Liver (tissue), 9 donors: ENCODE measurements around the gene TUNAR. TPM values are rescaled to one million over a fixed set of nuclear protein-coding genes. Genes with fewer than 3 reads are reported as not detected.

ENCODE experiments used
- DNase-seq: peaks from one replicate; pipeline ENCODE4 v3.0.0-alpha.2; 2017; ENCODE audit warnings: low spot score
- H3K27ac ChIP-seq, 2 donors: one replicate each; pipeline ENCODE4 v1.7.0; 2013; ENCODE audit warnings: inconsistent platforms in 2 of 2, low read length in 2 of 2, control low read depth in 1 of 2, low read depth in 1 of 2, mild to moderate bottlenecking in 1 of 2
- H3K27me3 ChIP-seq, 4 donors: one replicate each; pipeline versions ENCODE4 v1.6.1 to v1.7.0; 2013; ENCODE audit warnings: low read length in 3 of 4, inconsistent platforms in 1 of 4, mild to moderate bottlenecking in 1 of 4, moderate library complexity in 1 of 4; ENCODE audit not compliant: control insufficient read depth in 4 of 4, insufficient read depth in 4 of 4
- H3K36me3 ChIP-seq, 4 donors: one replicate each; pipeline versions ENCODE4 v1.6.1 to v1.7.0; 2013; ENCODE audit warnings: low read length in 3 of 4, mild to moderate bottlenecking in 3 of 4, low read depth in 1 of 4, moderate library complexity in 1 of 4; ENCODE audit not compliant: control insufficient read depth in 4 of 4, insufficient read depth in 3 of 4
- H3K4me1 ChIP-seq, 4 donors: one replicate each; pipeline versions ENCODE4 v1.6.1 to v1.7.0; 2013; ENCODE audit warnings: low read length in 3 of 4, mild to moderate bottlenecking in 3 of 4, moderate library complexity in 1 of 4; ENCODE audit not compliant: control insufficient read depth in 4 of 4, insufficient read depth in 4 of 4
- H3K4me3 ChIP-seq, 3 donors: one replicate each; pipeline versions ENCODE4 v1.6.1 to v1.7.0; 2013; ENCODE audit warnings: low read length in 3 of 3, control low read depth in 1 of 3, low read depth in 1 of 3, mild to moderate bottlenecking in 1 of 3
- H3K9ac ChIP-seq, 2 donors: one replicate each; pipeline ENCODE4 v1.7.0; 2013; ENCODE audit warnings: low read length in 2 of 2, mild to moderate bottlenecking in 2 of 2, moderate library complexity in 2 of 2, control low read depth in 1 of 2, low read depth in 1 of 2
- H3K9me3 ChIP-seq, 4 donors: one replicate each; pipeline versions ENCODE4 v1.6.1 to v1.7.0; 2013; ENCODE audit warnings: low read length in 3 of 4; ENCODE audit not compliant: control insufficient read depth in 4 of 4
- EGR1 ChIP-seq, 2 donors: IDR thresholded peaks; 2 replicates each; pipeline ENCODE4 v1.6.1; 2016 to 2018; ENCODE audit warnings: antibody characterized with exemption in 2 of 2, low read depth in 2 of 2
- FOXA1 ChIP-seq: IDR thresholded peaks from 2 replicates; pipeline ENCODE4 v1.6.1; 2016; ENCODE audit warnings: antibody characterized with exemption
- FOXA2 ChIP-seq: IDR thresholded peaks from 2 replicates; pipeline ENCODE4 v1.6.1; 2016; ENCODE audit warnings: antibody characterized with exemption
- GABPA ChIP-seq, 2 donors: IDR thresholded peaks in 1 of 2; conservative IDR thresholded peaks in 1 of 2; 2 replicates each; pipeline ENCODE4 v1.6.1; 2016; ENCODE audit warnings: antibody characterized with exemption in 2 of 2, mild to moderate bottlenecking in 1 of 2, moderate library complexity in 1 of 2
- HNF4A ChIP-seq, 2 donors: conservative IDR thresholded peaks; 2 replicates each; pipeline ENCODE4 v1.6.1; 2016; ENCODE audit warnings: antibody characterized with exemption in 2 of 2, mild to moderate bottlenecking in 2 of 2
- HNF4G ChIP-seq: IDR thresholded peaks from 2 replicates; pipeline ENCODE4 v1.6.1; 2016; ENCODE audit warnings: antibody characterized with exemption
- NR2F2 ChIP-seq: IDR thresholded peaks from 2 replicates; pipeline ENCODE4 v1.6.1; 2016; ENCODE audit warnings: antibody characterized with exemption
- RAD21 ChIP-seq, 2 donors: IDR thresholded peaks; 2 replicates each; pipeline ENCODE4 v1.6.1; 2016; ENCODE audit warnings: antibody characterized with exemption in 2 of 2, mild to moderate bottlenecking in 2 of 2
- RXRA ChIP-seq, 2 donors: IDR thresholded peaks; 2 replicates each; pipeline ENCODE4 v1.6.1; 2017 to 2018; ENCODE audit warnings: antibody characterized with exemption in 2 of 2, mild to moderate bottlenecking in 1 of 2
- TAF1 ChIP-seq: conservative IDR thresholded peaks from 2 replicates; pipeline ENCODE4 v1.6.1; 2016; ENCODE audit warnings: antibody characterized with exemption, mild to moderate bottlenecking
- YY1 ChIP-seq: IDR thresholded peaks from 2 replicates; pipeline ENCODE4 v1.6.1; 2016; ENCODE audit warnings: antibody characterized with exemption, mild to moderate bottlenecking
- WGBS: extraction: QIAGEN DNeasy Blood & Tissue Kit; methylation state at CpG from one replicate; pipeline ENCODE4 v1.1.7; 2013; 5-methylcytosine and 5-hydroxymethylcytosine counted together
- polyA plus RNA-seq, 2 donors: library from polyadenylated mRNA; stranded (reverse) in 1 of 2; unstranded in 1 of 2; fragments of 200-250 nt in 1 of 2; fragments of >200 nt in 1 of 2; fragmentation: Nextera tagmentation in 1 of 2; extraction: Ambion mirVana in 1 of 2; gene quantifications; one replicate each; pipeline versions ENCODE4 v1.2.1 to v1.2.3, GENCODE V29; 2013 to 2015
- total RNA-seq, 2 donors: library from RNA; depleted of rRNA; stranded (reverse); fragments of >200 nt; gene quantifications; one replicate each; pipeline ENCODE4 v1.2.3, GENCODE V29; 2014
- TF ChIP-seq, protein P1 (sequence below): IDR thresholded peaks from 2 replicates; pipeline ENCODE4 v1.6.1; 2016; ENCODE audit warnings: antibody characterized with exemption, mild to moderate bottlenecking
- TF ChIP-seq, protein P2 (sequence below): IDR thresholded peaks from 2 replicates; pipeline ENCODE4 v1.6.1; 2016; ENCODE audit warnings: antibody characterized with exemption
- TF ChIP-seq, protein P3 (sequence below): IDR thresholded peaks from 2 replicates; pipeline ENCODE4 v1.6.1; 2016; ENCODE audit warnings: antibody characterized with exemption
- donor health status: healthy.
- donor health status: healthy.
- donor health status: healthy.
- donor health status: healthy.
- donor health status: healthy.

Gene TUNAR
- total and polyA plus RNA-seq, 4 donors, result 0.14 TPM; not detected in 3

DNA sequence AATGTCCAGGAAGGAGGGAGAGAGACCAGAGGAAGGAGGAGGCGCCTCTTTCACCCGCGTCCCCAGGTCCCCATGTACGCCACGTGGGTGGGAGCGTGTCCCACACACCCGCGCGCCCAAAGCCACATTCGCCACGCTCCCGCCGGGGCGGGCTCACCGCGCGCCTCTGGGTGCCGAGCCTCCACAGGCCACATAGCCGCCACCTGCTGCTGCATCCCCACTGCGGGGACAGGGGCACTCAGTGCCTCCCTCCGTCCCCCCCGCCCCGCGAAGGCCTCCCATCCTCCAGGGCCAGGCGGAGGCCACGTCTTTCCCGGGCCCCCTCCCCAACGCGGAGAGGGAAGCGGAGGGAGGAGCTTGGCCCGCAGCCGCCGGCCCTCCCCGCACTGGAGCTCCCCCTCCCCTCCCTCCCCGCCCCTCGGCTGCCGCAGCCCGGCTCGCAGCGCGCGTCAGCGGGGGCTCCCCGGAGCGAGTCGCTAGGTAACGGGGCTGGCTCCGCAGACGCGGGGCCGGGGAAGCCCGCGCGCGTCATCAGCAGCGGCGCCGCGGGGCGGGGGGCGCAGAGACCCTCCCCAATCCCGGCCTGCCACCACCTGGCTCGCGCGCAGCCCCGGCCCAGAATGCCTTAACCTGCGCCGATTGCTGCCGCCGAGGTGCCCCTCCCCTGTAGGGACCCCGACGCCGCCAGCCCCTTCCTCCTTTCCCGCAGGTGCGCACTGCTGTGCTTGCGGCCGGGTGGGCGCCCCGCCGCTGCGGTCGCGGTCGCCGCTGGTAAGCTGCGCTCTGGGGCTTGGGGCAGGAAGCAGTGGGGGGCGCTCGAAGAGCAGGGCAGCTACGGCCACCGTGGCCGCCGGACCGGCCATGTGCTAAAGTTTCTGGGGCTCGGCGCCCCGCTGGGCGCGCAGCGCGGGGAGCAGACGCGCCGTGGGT, 536 bp upstream of the TUNAR start:
- WGBS, result 3% methylated on average over 103 of the region's 103 CpGs
- Histone ChIP-seq H3K9ac (no peak overlapping the region), H3K36me3 (no peaks in the 10 kb centered on the region), H3K27me3 (peaks cover 0 to 7% (median 2%) of the 10 kb centered on the region in 4 donors), H3K4me1 (peaks cover 0 to 9% (median 6%) of the 10 kb centered on the region in 4 donors), H3K9me3 (no peaks in the 10 kb centered on the region), H3K4me3 (no peak overlapping the region), H3K27ac (no peak overlapping the region)
- DNase-seq, result no peak
- TF ChIP-seq HNF4A (conservative IDR thresholded peaks at IDR 0.05), result no peak
- no peak for TF ChIP-seq HNF4G
- TF ChIP-seq EGR1 (IDR thresholded peaks at IDR 0.05; ENCODE audit: low read depth in 2 of 2), result no peak
- TF ChIP-seq TAF1, result no peak
- no peak for TF ChIP-seq GABPA (IDR thresholded peaks at IDR 0.05 in 1 of 2, conservative IDR thresholded peaks at IDR 0.05 in 1 of 2)
- TF ChIP-seq, protein P1, sequence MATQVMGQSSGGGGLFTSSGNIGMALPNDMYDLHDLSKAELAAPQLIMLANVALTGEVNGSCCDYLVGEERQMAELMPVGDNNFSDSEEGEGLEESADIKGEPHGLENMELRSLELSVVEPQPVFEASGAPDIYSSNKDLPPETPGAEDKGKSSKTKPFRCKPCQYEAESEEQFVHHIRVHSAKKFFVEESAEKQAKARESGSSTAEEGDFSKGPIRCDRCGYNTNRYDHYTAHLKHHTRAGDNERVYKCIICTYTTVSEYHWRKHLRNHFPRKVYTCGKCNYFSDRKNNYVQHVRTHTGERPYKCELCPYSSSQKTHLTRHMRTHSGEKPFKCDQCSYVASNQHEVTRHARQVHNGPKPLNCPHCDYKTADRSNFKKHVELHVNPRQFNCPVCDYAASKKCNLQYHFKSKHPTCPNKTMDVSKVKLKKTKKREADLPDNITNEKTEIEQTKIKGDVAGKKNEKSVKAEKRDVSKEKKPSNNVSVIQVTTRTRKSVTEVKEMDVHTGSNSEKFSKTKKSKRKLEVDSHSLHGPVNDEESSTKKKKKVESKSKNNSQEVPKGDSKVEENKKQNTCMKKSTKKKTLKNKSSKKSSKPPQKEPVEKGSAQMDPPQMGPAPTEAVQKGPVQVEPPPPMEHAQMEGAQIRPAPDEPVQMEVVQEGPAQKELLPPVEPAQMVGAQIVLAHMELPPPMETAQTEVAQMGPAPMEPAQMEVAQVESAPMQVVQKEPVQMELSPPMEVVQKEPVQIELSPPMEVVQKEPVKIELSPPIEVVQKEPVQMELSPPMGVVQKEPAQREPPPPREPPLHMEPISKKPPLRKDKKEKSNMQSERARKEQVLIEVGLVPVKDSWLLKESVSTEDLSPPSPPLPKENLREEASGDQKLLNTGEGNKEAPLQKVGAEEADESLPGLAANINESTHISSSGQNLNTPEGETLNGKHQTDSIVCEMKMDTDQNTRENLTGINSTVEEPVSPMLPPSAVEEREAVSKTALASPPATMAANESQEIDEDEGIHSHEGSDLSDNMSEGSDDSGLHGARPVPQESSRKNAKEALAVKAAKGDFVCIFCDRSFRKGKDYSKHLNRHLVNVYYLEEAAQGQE, result no peak
- no peak for TF ChIP-seq NR2F2
- TF ChIP-seq, protein P2, sequence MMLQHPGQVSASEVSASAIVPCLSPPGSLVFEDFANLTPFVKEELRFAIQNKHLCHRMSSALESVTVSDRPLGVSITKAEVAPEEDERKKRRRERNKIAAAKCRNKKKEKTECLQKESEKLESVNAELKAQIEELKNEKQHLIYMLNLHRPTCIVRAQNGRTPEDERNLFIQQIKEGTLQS, result no peak
- TF ChIP-seq FOXA2, result no peak
- TF ChIP-seq YY1, result no peak
- no peak for TF ChIP-seq FOXA1
- TF ChIP-seq RXRA (IDR thresholded peaks at IDR 0.05), result no peak
- TF ChIP-seq, protein P3, sequence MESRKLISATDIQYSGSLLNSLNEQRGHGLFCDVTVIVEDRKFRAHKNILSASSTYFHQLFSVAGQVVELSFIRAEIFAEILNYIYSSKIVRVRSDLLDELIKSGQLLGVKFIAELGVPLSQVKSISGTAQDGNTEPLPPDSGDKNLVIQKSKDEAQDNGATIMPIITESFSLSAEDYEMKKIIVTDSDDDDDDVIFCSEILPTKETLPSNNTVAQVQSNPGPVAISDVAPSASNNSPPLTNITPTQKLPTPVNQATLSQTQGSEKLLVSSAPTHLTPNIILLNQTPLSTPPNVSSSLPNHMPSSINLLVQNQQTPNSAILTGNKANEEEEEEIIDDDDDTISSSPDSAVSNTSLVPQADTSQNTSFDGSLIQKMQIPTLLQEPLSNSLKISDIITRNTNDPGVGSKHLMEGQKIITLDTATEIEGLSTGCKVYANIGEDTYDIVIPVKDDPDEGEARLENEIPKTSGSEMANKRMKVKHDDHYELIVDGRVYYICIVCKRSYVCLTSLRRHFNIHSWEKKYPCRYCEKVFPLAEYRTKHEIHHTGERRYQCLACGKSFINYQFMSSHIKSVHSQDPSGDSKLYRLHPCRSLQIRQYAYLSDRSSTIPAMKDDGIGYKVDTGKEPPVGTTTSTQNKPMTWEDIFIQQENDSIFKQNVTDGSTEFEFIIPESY, result no peak

DNA sequence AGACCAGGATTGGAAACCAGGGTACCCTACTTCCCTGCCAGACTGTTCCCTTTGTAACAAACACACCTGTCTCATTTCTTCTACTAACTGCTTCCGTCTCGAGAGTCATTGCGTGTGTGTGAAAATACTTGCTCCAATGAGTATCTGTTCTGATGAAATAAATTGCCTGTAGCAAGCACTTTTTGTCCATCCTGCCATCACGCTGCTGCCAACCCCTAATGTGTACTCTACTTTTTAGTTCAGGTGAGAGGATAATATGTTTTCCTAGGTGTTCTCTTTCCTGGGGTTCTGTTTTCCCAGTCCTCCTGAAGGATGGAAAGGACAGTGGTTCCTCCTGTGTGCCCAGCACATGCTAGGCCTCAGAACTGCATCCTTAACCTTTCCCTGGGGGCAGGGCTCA, 1.0 kb downstream of the TUNAR start:
- H3K4me3 ChIP-seq, result no peak overlapping the region
- 76% methylated on average over 4 of the region's 4 CpGs for WGBS
- peaks cover 0 to 7% (median 2%) of the 10 kb centered on the region in 4 donors for H3K27me3 ChIP-seq
- H3K9ac ChIP-seq, result no peak overlapping the region
- no peak for TF ChIP-seq NR2F2
- TF ChIP-seq TAF1, result no peak
- TF ChIP-seq HNF4A (conservative IDR thresholded peaks at IDR 0.05), result no peak
- TF ChIP-seq RAD21 (IDR thresholded peaks at IDR 0.05), result no peak
- no peak for TF ChIP-seq GABPA (IDR thresholded peaks at IDR 0.05 in 1 of 2, conservative IDR thresholded peaks at IDR 0.05 in 1 of 2)
- H3K4me1 ChIP-seq, result peaks cover 0 to 9% (median 6%) of the 10 kb centered on the region in 4 donors
- no peaks in the 10 kb centered on the region for H3K9me3 ChIP-seq
- no peak overlapping the region for H3K27ac ChIP-seq
- H3K36me3 ChIP-seq, result no peaks in the 10 kb centered on the region
- no peak for DNase-seq
